Measurements from ENCODE around the gene MFSD12.
A peak's percentile ranks its signal among the peaks of the same experiment; 100 is the strongest.
"Not testable (repeated sequence)": the region's sequence is repeated elsewhere in the genome, so short reads cannot be mapped to it uniquely, and the experiment has no call there.

MFSD12 gene

DNA sequence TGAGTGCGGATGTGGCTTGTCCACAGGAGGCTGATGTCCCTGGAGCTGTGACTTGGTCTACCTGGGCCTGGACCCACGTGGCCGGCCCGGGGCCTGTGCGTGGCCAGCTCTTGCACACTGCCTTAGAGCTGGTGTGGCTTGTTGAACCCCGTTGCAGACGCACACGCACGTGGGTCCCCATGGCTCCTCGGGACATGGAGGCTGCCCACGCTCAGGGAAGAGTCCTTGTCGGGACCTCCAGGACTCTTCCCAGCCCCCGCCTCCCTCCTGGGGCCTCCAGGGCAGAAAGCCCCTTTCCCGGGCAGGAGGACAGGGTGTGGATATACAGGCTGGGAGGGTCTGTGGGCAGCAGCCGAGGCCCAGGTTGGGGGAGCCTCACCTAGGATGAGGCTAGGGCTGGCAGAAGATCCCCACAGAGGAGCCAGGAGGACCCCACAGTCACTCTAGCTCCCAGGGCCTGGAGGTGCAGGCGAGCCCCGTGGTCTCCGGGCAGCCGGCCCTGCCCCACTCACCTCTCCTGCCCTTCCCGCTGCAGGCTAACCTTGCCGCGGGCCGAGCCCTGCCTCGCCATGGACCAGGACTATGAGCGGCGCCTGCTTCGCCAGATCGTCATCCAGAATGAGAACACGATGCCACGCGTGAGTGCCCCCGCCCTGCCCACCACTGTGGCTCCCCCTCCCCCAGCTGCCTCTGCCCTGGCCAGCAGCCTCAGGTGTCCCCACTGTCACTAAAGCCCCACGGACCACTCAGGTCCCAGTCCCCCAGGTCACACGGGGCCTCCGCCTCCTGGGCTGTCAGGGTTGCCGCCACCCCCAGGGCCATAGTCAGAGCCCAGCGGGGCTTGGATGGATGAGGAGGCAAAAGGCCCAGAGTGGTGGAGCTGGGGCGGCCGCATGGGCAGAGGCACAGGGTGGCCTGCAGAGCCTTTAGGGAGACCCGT, 34.7 kb downstream of the MFSD12 start:
- no peak for DNase-seq (ENCODE audit: low spot score)

DNA sequence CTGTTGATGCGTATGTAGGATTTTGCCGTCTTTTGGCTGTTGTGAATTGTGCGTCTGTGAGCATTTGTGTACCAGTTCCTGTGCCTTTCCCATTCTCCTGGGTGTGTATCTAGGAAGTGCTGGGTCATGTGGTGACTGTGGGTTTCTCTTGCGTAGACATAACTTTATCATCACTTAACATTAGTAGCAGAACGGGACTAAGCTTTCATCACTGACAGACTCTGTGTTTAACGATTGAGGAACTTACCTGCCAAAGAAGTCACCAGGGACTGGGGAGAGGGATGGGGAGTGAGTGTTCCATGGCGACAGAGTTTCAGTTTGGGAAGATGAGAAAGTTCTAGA, 36.3 kb downstream of the MFSD12 start:
- peak; percentile 27 for DNase-seq (ENCODE audit: low spot score)

DNA sequence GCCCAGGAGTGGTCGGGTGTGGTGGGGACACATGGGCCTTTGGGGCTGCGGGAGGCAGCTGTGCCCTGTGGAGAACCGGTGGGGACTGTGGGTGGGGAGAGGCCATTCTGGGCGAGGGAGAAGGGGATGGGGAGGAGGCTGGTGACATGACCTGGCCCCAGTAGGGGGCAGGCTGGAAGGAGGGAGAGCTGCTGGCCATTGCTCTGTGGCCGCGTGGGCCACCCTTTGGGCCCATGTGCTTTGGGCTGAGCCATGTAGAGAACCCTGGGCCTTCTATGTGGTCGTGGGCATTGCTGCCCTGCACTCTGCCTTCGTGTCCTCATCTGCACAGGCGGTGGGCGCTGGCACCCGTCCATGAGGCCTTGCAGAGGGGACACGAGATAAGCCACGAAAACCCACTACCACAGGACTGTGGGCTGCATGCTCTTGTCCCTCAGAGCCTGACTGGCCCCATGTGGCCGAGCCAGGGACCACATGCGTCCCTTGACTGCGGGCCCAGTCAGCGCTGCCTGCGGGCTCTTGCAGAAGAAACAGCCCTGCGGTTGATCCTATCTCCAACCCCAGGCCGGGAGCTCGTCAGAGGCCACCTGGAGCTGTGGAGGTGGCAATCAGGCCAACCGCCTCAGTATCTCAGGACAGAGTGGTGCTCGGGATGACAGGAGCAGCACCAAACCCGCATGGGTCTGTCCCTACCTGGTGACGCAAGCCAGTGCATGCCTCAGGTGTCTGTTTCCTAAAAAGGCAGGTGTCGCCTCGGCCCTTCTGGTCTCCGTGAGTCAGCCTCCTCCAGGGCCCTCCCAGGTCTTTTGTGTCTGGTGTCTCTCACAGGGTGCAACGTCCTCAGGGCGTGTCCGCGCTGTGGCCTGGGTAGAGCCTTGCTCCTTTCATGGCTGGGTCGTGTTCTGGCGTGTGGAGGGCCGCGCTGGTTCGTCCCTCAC, 37.0 kb downstream of the MFSD12 start:
- DNase-seq (ENCODE audit: low spot score): peak; percentile 70

DNA sequence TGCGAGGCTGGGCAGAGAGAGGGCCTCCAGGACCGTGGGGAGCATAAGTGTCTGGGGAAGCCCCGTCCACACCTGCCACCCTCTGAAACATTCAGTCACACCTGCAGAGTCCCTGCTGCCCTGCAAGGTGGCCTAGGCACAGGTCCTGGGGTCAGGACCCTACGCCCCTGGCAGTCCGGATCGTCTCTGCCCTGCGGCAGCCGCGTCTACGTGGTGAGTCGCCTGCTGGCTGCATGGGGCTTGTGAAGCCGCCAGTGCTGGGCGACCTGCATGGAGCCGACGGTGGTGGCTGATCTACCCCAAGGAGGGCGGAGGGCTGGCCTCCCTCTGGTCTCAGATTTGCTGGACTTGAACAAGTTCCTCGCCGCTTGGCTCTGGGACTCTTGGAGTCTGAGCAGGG, 38.3 kb downstream of the MFSD12 start:
- DNase-seq (ENCODE audit: low spot score): no peak

DNA sequence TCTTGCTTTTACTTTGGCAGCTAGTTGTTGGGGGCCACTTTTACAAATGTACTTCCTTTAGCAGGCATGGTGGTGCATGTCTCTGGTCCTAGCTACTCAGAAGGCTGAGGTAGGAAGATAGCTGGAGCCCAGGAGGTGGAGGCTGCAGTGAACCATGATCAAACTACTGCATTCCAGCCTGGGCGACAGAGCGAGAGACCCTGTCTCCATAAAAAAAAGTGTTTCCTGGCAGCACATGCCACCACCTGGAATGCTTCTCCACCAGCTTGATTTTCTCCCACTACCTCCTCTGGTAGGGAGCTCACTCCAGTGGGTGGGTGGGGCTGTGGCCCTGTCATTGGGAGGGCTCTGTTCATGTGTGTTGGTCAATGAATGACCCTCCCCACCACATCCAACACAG, 38.7 kb downstream of the MFSD12 start:
- DNase-seq (ENCODE audit: low spot score): no peak

DNA sequence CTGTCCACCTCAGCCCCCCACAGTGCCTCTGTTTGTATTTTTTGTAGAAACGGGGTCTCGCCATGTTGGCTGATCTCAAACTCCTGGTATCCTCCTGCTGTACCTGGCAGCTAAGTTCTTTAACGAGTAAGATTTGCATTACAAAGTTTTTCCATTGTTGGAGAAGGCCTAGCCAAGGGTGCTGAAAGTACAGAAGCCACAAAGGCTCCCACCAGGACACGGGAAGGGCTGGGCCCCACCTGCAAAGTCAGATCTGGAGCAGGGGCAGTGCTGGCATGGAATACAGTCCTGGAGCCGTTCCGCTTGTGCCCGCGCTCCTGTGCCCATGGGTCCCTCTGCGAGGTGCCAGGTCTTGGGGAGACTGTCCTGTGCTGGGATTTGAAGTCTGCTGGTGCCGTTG, 39.1 kb downstream of the MFSD12 start:
- no peak for DNase-seq (ENCODE audit: low spot score)

DNA sequence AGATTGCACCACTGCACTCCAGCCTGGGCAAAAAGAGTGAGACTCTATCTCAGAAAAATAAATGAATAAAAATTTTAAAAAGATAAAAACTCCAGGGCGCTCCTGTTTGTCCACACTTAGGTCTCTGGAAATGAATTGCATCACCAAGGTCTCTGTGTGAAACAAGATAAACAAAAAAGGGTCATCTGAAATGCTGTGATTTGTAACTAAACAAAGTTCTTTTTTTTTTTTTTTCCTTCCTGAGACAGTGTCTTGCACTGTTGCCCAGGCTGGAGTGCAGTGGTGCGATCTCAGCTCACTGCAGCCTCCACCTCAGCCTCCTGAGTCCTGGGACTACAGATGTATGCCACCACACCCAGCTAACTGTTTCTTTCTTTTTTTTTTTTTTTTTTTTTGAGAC, 39.7 kb downstream of the MFSD12 start:
- DNase-seq (ENCODE audit: low spot score): no peak

DNA sequence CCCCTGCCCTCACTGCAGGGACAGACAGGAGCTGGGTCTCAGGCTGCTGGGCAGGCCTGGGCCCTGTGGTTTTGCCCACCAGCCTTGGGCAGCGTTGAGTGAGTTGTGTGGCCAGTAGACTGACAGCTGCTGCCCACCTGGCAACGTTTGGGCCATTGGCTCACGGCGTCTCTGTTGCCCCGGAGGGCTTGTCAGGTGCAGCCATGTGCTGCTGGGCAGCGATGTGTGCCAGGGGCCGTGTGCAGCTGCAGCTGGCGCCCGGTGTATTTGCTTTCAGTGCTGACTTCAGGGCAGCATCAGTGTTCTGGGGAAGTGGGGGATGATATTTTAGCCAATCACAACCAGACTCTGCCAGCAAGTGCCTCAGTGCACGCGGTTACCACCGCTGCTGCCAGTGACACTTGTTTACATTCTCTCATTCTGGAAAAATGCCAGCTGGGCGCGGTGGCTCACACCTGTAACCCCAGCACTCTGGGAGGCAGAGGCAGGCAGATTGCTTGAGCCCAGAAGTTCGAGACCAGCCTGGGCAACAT, 40.6 kb downstream of the MFSD12 start:
- DNase-seq (ENCODE audit: low spot score): no peak

DNA sequence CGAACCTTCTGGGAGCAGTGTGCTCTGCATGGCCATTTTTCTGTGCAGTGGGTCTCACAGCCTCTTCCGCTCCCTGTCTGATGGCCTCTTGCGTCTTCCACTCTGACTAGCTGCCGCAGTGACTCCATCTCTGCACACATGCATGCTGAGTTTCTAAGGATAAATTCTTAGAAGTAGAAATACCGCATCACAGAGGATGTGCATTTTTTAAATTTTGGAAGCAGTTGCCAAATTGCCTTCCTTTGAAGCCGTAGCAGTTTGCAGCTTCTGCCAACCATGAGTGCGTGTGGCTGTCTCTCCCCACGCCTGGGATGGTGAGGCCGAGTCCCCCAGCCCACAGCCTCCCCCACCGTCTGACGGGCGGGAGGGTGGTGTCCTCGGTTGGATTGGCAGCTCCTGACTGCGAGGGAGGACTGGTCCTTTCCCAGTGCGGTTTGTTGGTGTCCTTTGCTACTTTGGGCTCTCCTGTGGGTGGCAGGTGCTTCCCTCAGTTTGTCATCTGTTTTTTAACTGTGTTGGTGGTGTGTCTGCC, 41.4 kb downstream of the MFSD12 start:
- DNase-seq (ENCODE audit: low spot score): no peak

DNA sequence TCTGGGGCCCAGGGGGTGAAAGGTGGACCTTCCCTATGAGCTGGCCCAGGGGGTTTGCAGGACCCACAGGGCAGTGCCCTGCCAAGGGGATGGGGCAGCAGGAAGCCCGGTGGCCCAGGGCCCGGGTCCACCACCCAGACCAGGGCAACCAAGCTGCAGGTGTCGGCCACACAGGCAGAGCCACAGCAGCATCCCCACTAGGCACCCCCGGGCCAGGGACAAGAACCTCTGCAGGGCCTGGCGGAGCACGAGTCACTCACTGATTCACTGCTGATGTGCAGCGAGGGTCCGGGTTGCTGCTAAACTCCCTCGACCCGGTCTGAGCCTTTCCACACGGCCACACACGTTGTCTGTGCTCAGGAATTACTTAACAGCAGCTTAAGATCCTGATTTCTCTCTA, 42.5 kb downstream of the MFSD12 start:
- no peak for DNase-seq (ENCODE audit: low spot score)

DNA sequence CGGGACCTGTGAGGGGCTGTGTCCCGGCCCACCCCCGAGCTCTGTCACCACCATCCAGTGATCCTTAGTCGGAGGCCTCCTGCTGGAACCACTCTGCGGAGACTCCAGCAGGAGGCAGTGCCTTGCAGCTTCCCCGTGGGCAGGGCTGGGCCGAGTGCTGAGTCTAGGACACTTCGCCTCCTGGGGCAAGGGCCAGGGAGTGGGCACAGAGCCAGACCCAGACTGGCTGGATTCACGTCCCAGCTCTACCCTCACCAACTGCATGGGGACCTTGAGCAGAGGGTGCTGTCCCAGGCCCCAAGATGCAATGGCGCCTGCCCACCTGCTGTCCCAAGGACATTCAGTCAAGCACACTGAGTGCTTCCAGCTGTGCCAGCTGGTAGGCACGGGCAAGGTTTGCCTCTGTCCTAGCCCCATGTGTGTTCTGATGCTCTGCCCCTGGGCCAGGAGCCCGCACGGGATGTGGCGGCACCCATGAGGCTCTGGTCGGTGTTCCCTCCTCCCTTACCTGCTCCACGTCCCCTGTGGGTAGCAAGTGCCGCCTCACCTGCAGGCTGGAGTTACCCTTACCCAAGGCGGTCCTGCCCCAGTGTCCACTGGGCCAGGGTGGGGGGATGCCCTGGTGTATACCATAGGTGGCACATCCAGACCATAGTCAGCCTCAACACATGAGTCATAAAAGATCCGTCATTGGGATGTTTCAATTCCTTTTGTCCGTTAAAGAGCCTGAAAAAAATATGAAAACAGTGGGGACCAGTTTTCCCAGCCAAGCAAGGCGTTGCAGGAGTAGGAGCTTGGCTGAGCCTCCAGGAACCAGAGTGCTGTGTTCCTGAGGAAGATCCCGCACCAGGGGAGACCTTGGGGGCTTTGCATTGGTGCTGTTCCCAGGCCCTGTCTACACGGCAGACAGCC, 43.9 kb downstream of the MFSD12 start:
- DNase-seq (ENCODE audit: low spot score): no peak

DNA sequence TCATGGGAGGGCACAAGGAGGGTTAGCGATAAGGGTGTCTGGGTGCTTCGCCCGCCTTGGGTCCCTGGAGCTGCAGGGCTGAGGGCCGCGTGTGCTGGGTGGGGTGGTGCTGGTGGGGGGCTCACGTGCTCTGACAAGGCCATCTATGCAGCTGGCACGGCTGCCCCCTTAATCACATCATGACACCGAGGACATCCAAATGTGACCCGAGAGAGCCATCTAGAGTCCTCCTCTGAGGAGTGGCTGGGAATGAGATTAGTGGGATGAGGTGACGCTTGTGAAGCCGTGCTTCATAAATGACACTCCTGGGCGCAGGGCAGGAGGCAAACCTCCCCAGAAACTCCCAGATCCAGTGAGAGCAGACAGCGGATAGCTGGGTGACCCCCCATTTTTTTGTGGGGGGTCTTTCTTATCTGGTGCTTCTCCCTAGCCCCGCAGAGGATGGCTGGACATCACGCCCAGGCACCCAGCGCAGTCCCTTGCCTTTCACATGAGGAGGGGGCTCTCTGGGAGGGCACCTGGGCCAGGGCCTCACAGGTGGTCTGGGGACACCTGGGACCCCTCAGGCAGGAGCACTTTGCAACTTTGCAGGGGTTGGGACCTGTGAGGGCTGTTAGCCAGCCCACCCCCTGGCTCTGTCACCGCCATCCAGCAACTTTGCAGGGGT, 44.7 kb downstream of the MFSD12 start:
- no peak for DNase-seq (ENCODE audit: low spot score)

DNA sequence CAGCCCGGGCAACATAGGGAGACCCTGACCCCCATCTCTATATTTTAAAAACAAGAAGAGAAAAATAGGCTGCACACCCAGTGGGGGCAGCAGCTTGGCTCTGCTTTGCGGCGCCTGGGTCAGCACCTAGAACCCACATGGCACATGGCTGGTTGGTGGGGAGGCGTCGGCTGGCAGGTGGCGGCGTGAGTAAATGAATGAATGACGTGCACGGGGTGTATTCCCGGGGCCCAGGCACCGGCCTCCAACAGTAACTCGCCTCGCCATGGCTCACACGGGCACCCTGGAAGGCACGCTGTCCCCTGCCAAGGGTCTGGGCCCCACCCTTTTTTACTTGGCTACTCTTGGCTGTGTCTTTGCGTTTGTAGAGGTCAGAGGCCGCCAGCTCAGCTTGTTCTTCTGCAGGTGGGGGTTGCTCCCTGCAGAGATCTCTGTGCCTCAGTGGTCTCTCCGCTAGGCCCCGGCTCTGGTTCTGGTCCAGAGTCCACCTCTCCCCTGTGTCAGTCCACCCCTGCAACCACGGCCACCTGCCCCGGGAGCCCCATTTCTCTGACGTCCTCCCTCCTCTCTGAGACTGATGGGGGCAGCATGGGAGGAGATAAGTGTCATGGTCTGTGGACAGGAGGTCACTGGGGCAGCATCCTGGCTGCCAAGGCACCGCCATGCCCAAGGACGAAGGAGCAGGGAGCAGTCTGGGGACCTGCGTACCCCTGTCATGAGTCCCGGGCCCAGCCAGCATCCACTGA, 45.7 kb downstream of the MFSD12 start:
- DNase-seq (ENCODE audit: low spot score): no peak

DNA sequence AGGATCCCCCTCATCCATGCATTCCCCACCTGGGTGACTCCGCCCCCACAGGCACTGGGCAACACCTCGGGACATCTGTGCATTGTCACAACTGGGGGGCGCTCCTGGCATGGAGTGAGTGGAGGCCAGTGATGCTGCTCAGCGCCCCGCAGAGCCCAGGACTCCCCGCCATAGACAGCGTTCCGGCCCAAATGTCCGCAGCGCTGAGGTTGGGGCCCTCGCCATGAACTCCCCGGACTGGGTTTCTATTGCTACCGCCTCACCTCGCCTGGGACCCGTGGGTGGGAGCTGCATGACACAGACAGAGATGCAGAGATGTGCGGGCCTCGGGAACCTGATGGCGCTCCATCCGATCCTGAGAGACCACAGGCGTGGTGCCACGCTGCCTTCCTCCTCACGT, 46.7 kb downstream of the MFSD12 start:
- DNase-seq (ENCODE audit: low spot score): no peak

DNA sequence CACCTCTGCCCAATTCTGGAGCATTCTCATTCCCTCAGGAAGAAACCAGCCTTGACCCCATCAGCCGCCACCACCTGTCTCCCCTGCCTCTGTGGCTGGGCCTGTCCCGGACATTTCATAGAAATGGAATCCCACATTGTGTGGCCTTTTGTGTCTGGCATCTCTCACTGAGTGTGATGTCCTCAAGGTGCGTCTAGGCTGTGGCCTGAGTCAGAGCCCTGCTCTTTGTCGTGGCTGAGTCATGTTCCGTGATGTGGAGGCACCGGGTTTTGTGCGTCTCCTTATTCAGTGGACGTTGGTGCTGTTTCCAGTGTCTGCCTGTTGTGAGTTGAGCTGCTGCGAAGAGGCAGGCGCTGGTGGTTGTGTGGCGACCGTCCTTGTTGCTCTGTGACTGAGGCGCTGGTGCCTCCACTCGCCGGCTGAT, 47.8 kb downstream of the MFSD12 start:
- no peak for DNase-seq (ENCODE audit: low spot score)

DNA sequence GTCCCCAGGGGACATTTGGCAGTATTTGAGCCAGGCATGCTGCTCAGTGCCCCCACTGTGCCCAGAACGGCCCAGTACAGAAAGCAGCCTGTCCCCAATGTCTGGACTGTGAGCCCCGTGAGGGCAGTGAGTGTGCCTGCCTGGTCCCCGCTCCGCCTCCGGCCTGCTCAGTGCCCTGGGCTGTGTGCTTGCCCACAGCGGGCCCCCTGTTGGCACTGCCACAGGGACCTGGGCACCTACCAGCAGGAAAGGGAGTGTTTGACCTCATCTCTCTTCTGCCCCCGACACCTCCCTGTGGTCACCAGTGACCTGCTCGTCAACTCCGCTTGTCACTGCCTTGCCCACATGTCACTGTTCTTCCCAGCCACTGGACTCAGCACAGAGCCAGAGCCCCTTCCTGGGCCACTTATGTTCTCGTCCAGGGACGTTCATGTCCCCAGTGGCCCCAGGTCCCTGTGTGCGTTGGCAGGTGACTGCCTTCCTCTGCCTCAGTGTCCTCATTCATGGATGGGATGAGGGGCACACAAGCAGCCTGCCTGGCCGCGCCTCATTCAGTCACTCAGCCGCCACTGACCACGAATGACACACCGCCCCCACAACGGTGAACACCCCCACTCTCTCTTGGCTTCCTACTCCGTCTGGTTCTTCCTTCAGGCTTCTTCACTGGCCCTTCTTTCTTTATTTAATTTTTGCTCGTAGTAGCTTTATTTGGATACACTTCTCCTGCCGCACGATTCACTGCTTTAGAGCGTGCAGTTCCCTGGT, 48.4 kb downstream of the MFSD12 start:
- no peak for DNase-seq (ENCODE audit: low spot score)

DNA sequence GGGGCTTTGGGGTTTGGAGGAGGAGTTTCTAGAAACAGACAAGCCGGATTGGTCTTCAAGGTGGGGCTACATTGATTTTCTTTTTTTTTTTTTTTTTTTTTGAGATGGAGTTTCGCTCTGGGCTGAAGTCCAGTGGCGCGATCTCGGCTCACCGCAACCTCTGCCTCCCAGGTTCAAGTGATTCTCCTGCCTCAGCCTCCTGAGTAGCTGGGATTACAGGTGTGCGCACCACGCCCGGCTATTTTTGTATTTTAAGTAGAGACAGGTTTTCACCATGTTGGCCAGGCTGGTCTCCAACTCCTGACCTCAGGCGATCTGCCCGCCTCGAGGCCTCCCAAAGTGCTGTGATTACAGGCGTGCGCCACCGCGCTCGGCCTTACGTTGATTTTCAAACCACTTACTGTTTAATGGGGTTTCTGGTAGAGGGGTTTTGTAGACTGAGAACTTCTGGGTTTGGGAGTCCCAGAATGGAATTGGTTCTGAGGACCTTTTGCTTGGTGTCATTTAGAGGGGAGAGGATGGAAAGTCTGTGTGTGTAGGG, 49.2 kb downstream of the MFSD12 start:
- not testable (repeated sequence) for DNase-seq (ENCODE audit: low spot score)

DNA sequence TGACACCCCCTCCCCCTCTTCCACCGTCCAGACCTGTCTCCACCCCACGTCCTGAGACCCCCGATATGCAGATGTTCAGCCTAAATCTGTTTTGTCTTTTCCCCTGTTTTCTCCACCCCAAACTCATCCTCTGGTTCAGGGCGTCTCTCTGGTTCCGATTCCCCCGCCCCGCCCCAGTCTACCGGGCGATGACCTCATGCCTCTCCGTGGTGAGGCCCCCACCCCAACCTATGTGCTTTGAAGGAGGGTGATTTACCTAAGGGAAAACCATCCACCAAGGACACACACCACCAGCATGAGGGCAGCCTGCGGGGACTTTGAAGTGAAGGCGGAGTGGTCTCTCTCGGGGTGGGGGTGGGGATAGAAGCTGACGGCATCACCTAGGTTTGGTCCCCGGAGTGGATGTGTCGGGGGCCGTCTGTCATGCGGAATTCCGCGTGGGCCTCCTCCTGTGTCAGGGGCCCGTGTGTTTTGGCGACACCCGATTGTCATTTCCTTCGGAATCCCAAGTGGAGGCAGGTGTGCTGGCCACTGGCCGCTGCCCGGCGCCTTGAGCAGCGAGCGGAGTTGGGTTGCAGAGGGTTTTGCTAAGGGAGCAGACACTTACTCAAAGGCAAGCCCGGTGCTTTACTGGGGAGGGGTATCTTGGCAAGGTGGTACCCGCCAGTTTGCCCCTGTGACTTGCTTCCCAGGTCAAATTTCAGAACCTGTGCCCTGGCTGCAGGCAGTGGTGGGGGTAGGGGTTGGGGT, 49.8 kb downstream of the MFSD12 start:
- no peak for DNase-seq (ENCODE audit: low spot score)
